HCT116 (cell line): ENCODE data around the gene PLD5. TPM values are rescaled to one million over a fixed set of nuclear protein-coding genes. Genes with fewer than 3 reads are reported as not detected.

ENCODE experiments used
- ATAC-seq: fragments of 200-7000 bp; cut with Tn5 transposase; 2 replicates; pipeline ENCODE4 v1.9.1; 2020; ENCODE audit warnings: mild to moderate bottlenecking, moderate library complexity
- BruUV-seq: library from RNA; stranded (reverse); fragments of 400-500 nt; replicated peaks from 2 replicates; lab custom pipeline; 2021; lab: Mats Ljungman, UMichigan
- CTCF ChIA-PET: fragments of 300-600 bp; sonication (Branson Sonifier 250); formaldehyde crosslinking; loops from one replicate; lab custom pipeline; 2021; ENCODE audit warnings: antibody characterized with exemption; lab: Charles Lee
- POLR2A ChIA-PET: fragments of 300-600, 350-600 bp; sonication (Branson Sonifier 250); formaldehyde crosslinking; loops from one replicate; lab custom pipeline; 2021; ENCODE audit warnings: antibody characterized with exemption; lab: Charles Lee
- RAD21 ChIA-PET, 2 experiments: fragments of 300-600 bp; sonication (Branson Sonifier 250); formaldehyde crosslinking; loops; one replicate each; lab custom pipeline; 2023; ENCODE audit warnings: low total read pairs in 2 of 2; ENCODE audit not compliant: uncharacterized antibody in 2 of 2, unreplicated experiment in 2 of 2, low non-redundant PET in 1 of 2; lab: Charles Lee
- DNase-seq: peaks from one replicate; pipeline ENCODE4 v3.0.0-alpha.2; 2010; ENCODE audit warnings: low read depth, low spot score
- H2AFZ ChIP-seq: fragments of 200-600 bp; shearing (Covaris generic), sonication (generic); 2 replicates; pipeline ENCODE4 v1.6.1; 2017; ENCODE audit warnings: low read depth, mixed run types, mixed read lengths, antibody characterized with exemption, low read length; ENCODE audit not compliant: poor library complexity, severe bottlenecking
- H3K27ac ChIP-seq: 2 replicates; pipeline ENCODE4 v1.5.1; 2012; ENCODE audit warnings: low read depth, low read length
- H3K27me3 ChIP-seq: fragments of 200-600 bp; sonication (generic); 2 replicates; pipeline ENCODE4 v1.6.1; 2016; ENCODE audit warnings: mixed run types, low read length, mixed read lengths; ENCODE audit not compliant: insufficient read depth
- H3K36me3 ChIP-seq, 2 experiments: fragments of 200-500 bp in 1 of 2; fragments of 200-600 bp in 1 of 2; sonication (Bioruptor generic) in 1 of 2; sonication (generic) in 1 of 2; 2 replicates each; pipeline versions ENCODE4 v1.5.1 to v1.6.1; 2014 to 2016; ENCODE audit warnings: low read length in 2 of 2, inconsistent platforms in 1 of 2, mixed read lengths in 1 of 2, mixed run types in 1 of 2; ENCODE audit not compliant: insufficient read depth in 2 of 2, control insufficient read depth in 1 of 2
- H3K4me1 ChIP-seq, 2 experiments: fragments of 200-600 bp in 1 of 2; sonication (generic) in 1 of 2; 2 replicates each; pipeline versions ENCODE4 v1.5.1 to v1.6.1; 2012 to 2017; ENCODE audit warnings: low read length in 2 of 2, inconsistent platforms in 1 of 2, mild to moderate bottlenecking in 1 of 2, mixed read lengths in 1 of 2, mixed run types in 1 of 2, moderate library complexity in 1 of 2; ENCODE audit not compliant: insufficient read depth in 2 of 2, control insufficient read depth in 1 of 2
- H3K4me2 ChIP-seq: fragments of 200-600 bp; sonication (generic); 2 replicates; pipeline ENCODE4 v1.6.1; 2017; ENCODE audit warnings: mixed run types, low read length, mixed read lengths
- H3K4me3 ChIP-seq, 2 experiments: fragments of 200-600 bp in 1 of 2; sonication (generic) in 1 of 2; replicated peaks in 1 of 2; 2 replicates each; pipeline ENCODE4 v1.5.1; 2011 to 2016; ENCODE audit warnings: low read length in 2 of 2, control low read depth in 1 of 2, low read depth in 1 of 2, mild to moderate bottlenecking in 1 of 2, mixed read lengths in 1 of 2, mixed run types in 1 of 2
- H3K79me2 ChIP-seq: fragments of 200-600 bp; sonication (generic); 2 replicates; pipeline ENCODE4 v1.6.1; 2017; ENCODE audit warnings: mild to moderate bottlenecking, mixed run types, low read length, moderate library complexity, mixed read lengths; ENCODE audit not compliant: insufficient read depth
- H3K9ac ChIP-seq: fragments of 200-600 bp; sonication (generic); 2 replicates; pipeline ENCODE4 v1.6.1; 2016; ENCODE audit warnings: low read length, mixed read lengths
- H3K9me2 ChIP-seq: fragments of 200-600 bp; sonication (generic), shearing (Covaris generic); 2 replicates; pipeline ENCODE4 v1.6.1; 2017; ENCODE audit warnings: mixed run types, mild to moderate bottlenecking, moderate library complexity; ENCODE audit not compliant: insufficient read depth
- H3K9me3 ChIP-seq, 2 experiments: fragments of 200-500 bp in 1 of 2; fragments of 200-600 bp in 1 of 2; sonication (Bioruptor generic) in 1 of 2; sonication (generic) in 1 of 2; 2 replicates each; pipeline ENCODE4 v1.6.1; 2014 to 2017; ENCODE audit warnings: low read length in 2 of 2, mixed read lengths in 2 of 2, inconsistent platforms in 1 of 2, low read depth in 1 of 2, mild to moderate bottlenecking in 1 of 2, mixed run types in 1 of 2, moderate library complexity in 1 of 2; ENCODE audit not compliant: control insufficient read depth in 1 of 2, insufficient read depth in 1 of 2
- H4K20me1 ChIP-seq: fragments of 200-600 bp; sonication (generic), shearing (Covaris generic); 2 replicates; pipeline ENCODE4 v1.6.1; 2017; ENCODE audit warnings: mixed run types, mild to moderate bottlenecking, moderate library complexity; ENCODE audit not compliant: insufficient read depth
- CBX3 ChIP-seq: IDR thresholded peaks from 2 replicates; pipeline ENCODE4 v1.6.1; 2012; ENCODE audit warnings: low read depth
- CTCF ChIP-seq, 3 experiments: fragments of 200-600 bp in 1 of 3; sonication (generic) in 1 of 3; IDR thresholded peaks in 2 of 3; conservative IDR thresholded peaks in 1 of 3; 2 replicates each; pipeline ENCODE4 v1.5.1; 2012 to 2017; ENCODE audit warnings: low read depth in 2 of 3, low read length in 2 of 3, antibody characterized with exemption in 1 of 3, borderline replicate concordance in 1 of 3, control low read depth in 1 of 3, mild to moderate bottlenecking in 1 of 3, mixed read lengths in 1 of 3, mixed run types in 1 of 3, moderate library complexity in 1 of 3; ENCODE audit not compliant: insufficient read depth in 1 of 3
- EGR1 ChIP-seq: IDR thresholded peaks from 2 replicates; pipeline ENCODE4 v1.6.1; 2012; ENCODE audit warnings: low read depth
- ELF1 ChIP-seq: IDR thresholded peaks from 2 replicates; pipeline ENCODE4 v1.6.1; 2012; ENCODE audit warnings: low read depth, borderline replicate concordance
- EZH2 ChIP-seq: fragments of 200-600 bp; sonication (generic); IDR thresholded peaks from 2 replicates; pipeline ENCODE4 v1.6.1; 2017; ENCODE audit warnings: antibody characterized with exemption, mixed run types
- FOSL1 ChIP-seq: IDR thresholded peaks from 2 replicates; pipeline ENCODE4 v1.6.1; 2012; ENCODE audit warnings: low read depth
- JUND ChIP-seq: IDR thresholded peaks from 2 replicates; pipeline ENCODE4 v1.6.1; 2012
- POLR2A ChIP-seq: IDR thresholded peaks from 2 replicates; pipeline ENCODE4 v1.7.0; 2011; ENCODE audit warnings: borderline replicate concordance; ENCODE audit not compliant: insufficient read depth, insufficient read length; ENCODE audit errors: extremely low read depth
- POLR2AphosphoS5 ChIP-seq: IDR thresholded peaks from 2 replicates; pipeline ENCODE4 v1.6.1; 2011; ENCODE audit warnings: mild to moderate bottlenecking, low read depth, low read length, moderate library complexity
- RAD21 ChIP-seq: IDR thresholded peaks from 2 replicates; pipeline ENCODE4 v1.6.1; 2012; ENCODE audit warnings: low read depth, mild to moderate bottlenecking
- SIN3A ChIP-seq: IDR thresholded peaks from 2 replicates; pipeline ENCODE4 v1.6.1; 2012; ENCODE audit warnings: low read depth
- SP1 ChIP-seq: IDR thresholded peaks from 2 replicates; pipeline ENCODE4 v1.6.1; 2012; ENCODE audit warnings: low read depth
- SRF ChIP-seq: IDR thresholded peaks from 2 replicates; pipeline ENCODE4 v1.6.1; 2012; ENCODE audit warnings: low read depth
- YY1 ChIP-seq: IDR thresholded peaks from 2 replicates; pipeline ENCODE4 v1.6.1; 2011; ENCODE audit warnings: low read length, low read depth, moderate library complexity, mild to moderate bottlenecking; ENCODE audit not compliant: insufficient replicate concordance; ENCODE audit errors: extremely low read depth
- ZFX ChIP-seq: fragments of 450-650 bp; IDR thresholded peaks from 2 replicates; pipeline ENCODE4 v1.6.1; 2017
- ZNF274 ChIP-seq: fragments of 200-500 bp; sonication (Bioruptor generic); IDR thresholded peaks from 2 replicates; pipeline ENCODE4 v1.6.1; 2014; ENCODE audit warnings: mild to moderate bottlenecking, low read depth, low read length, inconsistent platforms
- intact Hi-C: fragments of 100-400 bp; cut with micrococcal nuclease; formaldehyde crosslinking; loops from 2 replicates; pipeline ENCODE4 v1.10.0; 2022
- total RNA-seq: library from RNA; stranded (reverse); gene quantifications from one replicate; pipeline ENCODE4 v1.2.1, GENCODE V29; 2021; ENCODE audit not compliant: unreplicated experiment
- TF ChIP-seq, protein P1 (sequence below): IDR thresholded peaks from 2 replicates; pipeline ENCODE4 v1.6.1; 2011; ENCODE audit warnings: mild to moderate bottlenecking, low read length, moderate library complexity; ENCODE audit not compliant: insufficient replicate concordance; ENCODE audit errors: extremely low read depth
- TF ChIP-seq, protein P2 (sequence below): IDR thresholded peaks from 2 replicates; pipeline ENCODE4 v1.6.1; 2012
- TF ChIP-seq, protein P3 (sequence below): IDR thresholded peaks from 2 replicates; pipeline ENCODE4 v1.6.1; 2012; ENCODE audit warnings: low read depth
- TF ChIP-seq, protein P4 (sequence below): IDR thresholded peaks from 2 replicates; pipeline ENCODE4 v1.6.1; 2012

PLD5 gene
- total RNA-seq, 1 experiment from 2014 or later: not detected

- no peaks in the 10 kb centered on the region for H3K36me3 ChIP-seq
- no peak for DNase-seq
- H3K4me2 ChIP-seq: no peak overlapping the region
- ChIA-PET POLR2A (no interaction called here), CTCF (no interaction called here), RAD21 (no interaction called here)
- intact Hi-C loops: no loop called here
- no peak for ATAC-seq
- no peak overlapping the region for H2AFZ ChIP-seq
- no peak overlapping the region for H3K9ac ChIP-seq
- no peaks in the 10 kb centered on the region for H3K9me3 ChIP-seq
- H3K27me3 ChIP-seq: 0 out of 2 replicates have a peak, but pooled peaks cover 18% of the 10 kb centered on the region
- TF ChIP-seq JUND (no peak), SP1 (no peak), SIN3A (no peak), SRF (no peak), FOSL1 (no peak), POLR2A (no peak), ZFX (no peak), CBX3 (no peak), RAD21 (no peak), ZNF274 (no peak), EGR1 (no peak), CTCF (IDR thresholded peaks at IDR 0.05 in 2 of 3, conservative IDR thresholded peaks at IDR 0.05 in 1 of 3; ENCODE audit: borderline replicate concordance in 1 of 3, insufficient read depth in 1 of 3, low read depth in 2 of 3, low read length in 2 of 3) (no peak), EZH2 (no peak), ELF1 (no peak), POLR2AphosphoS5 (no peak), YY1 (no peak)
- TF ChIP-seq, protein P1, sequence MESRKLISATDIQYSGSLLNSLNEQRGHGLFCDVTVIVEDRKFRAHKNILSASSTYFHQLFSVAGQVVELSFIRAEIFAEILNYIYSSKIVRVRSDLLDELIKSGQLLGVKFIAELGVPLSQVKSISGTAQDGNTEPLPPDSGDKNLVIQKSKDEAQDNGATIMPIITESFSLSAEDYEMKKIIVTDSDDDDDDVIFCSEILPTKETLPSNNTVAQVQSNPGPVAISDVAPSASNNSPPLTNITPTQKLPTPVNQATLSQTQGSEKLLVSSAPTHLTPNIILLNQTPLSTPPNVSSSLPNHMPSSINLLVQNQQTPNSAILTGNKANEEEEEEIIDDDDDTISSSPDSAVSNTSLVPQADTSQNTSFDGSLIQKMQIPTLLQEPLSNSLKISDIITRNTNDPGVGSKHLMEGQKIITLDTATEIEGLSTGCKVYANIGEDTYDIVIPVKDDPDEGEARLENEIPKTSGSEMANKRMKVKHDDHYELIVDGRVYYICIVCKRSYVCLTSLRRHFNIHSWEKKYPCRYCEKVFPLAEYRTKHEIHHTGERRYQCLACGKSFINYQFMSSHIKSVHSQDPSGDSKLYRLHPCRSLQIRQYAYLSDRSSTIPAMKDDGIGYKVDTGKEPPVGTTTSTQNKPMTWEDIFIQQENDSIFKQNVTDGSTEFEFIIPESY: no peak
- TF ChIP-seq, protein P2, sequence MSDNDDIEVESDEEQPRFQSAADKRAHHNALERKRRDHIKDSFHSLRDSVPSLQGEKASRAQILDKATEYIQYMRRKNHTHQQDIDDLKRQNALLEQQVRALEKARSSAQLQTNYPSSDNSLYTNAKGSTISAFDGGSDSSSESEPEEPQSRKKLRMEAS: no peak
- TF ChIP-seq, protein P3, sequence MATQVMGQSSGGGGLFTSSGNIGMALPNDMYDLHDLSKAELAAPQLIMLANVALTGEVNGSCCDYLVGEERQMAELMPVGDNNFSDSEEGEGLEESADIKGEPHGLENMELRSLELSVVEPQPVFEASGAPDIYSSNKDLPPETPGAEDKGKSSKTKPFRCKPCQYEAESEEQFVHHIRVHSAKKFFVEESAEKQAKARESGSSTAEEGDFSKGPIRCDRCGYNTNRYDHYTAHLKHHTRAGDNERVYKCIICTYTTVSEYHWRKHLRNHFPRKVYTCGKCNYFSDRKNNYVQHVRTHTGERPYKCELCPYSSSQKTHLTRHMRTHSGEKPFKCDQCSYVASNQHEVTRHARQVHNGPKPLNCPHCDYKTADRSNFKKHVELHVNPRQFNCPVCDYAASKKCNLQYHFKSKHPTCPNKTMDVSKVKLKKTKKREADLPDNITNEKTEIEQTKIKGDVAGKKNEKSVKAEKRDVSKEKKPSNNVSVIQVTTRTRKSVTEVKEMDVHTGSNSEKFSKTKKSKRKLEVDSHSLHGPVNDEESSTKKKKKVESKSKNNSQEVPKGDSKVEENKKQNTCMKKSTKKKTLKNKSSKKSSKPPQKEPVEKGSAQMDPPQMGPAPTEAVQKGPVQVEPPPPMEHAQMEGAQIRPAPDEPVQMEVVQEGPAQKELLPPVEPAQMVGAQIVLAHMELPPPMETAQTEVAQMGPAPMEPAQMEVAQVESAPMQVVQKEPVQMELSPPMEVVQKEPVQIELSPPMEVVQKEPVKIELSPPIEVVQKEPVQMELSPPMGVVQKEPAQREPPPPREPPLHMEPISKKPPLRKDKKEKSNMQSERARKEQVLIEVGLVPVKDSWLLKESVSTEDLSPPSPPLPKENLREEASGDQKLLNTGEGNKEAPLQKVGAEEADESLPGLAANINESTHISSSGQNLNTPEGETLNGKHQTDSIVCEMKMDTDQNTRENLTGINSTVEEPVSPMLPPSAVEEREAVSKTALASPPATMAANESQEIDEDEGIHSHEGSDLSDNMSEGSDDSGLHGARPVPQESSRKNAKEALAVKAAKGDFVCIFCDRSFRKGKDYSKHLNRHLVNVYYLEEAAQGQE: no peak
- TF ChIP-seq, protein P4, sequence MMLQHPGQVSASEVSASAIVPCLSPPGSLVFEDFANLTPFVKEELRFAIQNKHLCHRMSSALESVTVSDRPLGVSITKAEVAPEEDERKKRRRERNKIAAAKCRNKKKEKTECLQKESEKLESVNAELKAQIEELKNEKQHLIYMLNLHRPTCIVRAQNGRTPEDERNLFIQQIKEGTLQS: no peak
- TF ChIP-seq, all 23 proteins: peak for 0
- no peak overlapping the region for H3K4me3 ChIP-seq
- no peak overlapping the region for H3K27ac ChIP-seq
- no peaks in the 10 kb centered on the region for H3K79me2 ChIP-seq
- no peaks in the 10 kb centered on the region for H4K20me1 ChIP-seq
- H3K4me1 ChIP-seq: no peaks in the 10 kb centered on the region
- no TSS peak for BruUV-seq
- no peaks in the 10 kb centered on the region for H3K9me2 ChIP-seq
Measured at GRCh38 chr1:242456726-242457269, 67.7 kb downstream of the PLD5 start.
